Dermis microvascular lymphatic vessel endothelial cell (primary cell): ENCODE data around the gene DENND4C. TPM values are rescaled to one million over a fixed set of nuclear protein-coding genes. Genes with fewer than 3 reads are reported as not detected.
"Not testable (repeated sequence)": the region's sequence is repeated elsewhere in the genome, so short reads cannot be mapped to it uniquely, and the experiment has no call there.

ENCODE experiments used
- DNase-seq, 2 donors: peaks; one replicate each; pipeline versions ENCODE4 v3.0.0 to v3.0.0-alpha.2; 2010; ENCODE audit warnings: low read depth in 2 of 2
- total RNA-seq: library from RNA; depleted of rRNA; stranded (reverse); fragments of >200 nt; gene quantifications from 2 replicates; pipeline ENCODE4 v1.2.1, GENCODE V29; 2014

The DENND4C gene
- total RNA-seq, 1 donor from 2014 or later: 66.8 TPM

GRCh38 chr9:19266778-19267384 lies 36.4 kb downstream of the DENND4C start:
- DNase-seq: not testable (repeated sequence)

GRCh38 chr9:19269582-19269981 lies 39.1 kb downstream of the DENND4C start:
- peak in 1 of 2 donors; percentile 32 for DNase-seq

GRCh38 chr9:19270421-19270949 lies 40.0 kb downstream of the DENND4C start:
- DNase-seq: no peak

GRCh38 chr9:19271081-19271480 lies 40.6 kb downstream of the DENND4C start:
- no peak for DNase-seq

DNA sequence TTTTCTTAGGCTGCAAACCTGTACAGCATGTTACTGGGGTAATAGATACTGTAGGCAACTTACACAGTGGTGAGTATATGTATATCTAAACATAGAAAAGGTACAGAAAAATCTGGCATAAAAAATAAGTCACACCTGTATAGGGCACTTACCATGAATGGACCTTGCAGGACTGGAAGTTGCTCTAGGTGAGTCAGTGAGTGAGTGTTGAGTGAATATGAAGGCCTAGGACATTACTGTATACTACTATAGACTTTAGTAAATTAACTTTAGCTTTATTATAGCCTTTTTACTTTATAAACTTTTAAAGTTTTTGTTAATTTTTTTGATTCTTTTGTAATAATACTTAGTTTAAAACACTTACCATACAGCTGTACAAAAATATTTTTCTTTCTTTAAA lies 51.3 kb downstream of the DENND4C start:
- no peak for DNase-seq

DNA sequence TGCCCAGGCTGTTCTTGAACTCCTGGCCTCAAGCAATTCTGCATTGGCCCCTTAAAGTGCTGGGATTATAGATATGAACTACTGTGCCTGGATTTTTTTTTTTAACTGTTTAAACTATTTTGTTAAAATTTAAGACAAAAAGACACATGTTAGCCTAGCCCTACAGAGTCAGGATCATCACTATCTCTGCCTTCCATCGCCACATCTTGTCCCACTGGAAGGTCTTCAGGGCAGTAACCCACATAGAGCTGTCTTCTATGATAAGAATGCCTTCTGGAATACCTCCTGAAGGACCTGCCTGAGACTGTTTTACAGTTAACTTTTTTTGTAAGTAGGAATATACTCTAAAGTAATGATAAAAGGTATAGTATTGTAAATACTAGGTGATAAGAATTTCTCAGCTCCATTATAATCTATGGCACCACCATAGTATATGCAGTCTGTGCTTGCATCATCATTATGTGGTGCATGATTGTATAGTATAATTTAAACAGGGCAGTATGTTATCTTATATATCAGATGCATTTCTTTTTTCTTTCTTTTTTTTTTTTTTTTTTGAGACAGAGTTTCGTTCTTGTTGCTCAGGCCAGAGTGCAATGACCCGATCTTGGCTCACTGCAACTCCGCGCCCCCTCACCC lies 52.7 kb downstream of the DENND4C start:
- DNase-seq: no peak

GRCh38 chr9:19284729-19285128 lies 54.2 kb downstream of the DENND4C start:
- no peak for DNase-seq

- peak in 1 of 2 donors; percentile 36 for DNase-seq
Measured at GRCh38 chr9:19286634-19287188, 56.2 kb downstream of the DENND4C start.

DNA sequence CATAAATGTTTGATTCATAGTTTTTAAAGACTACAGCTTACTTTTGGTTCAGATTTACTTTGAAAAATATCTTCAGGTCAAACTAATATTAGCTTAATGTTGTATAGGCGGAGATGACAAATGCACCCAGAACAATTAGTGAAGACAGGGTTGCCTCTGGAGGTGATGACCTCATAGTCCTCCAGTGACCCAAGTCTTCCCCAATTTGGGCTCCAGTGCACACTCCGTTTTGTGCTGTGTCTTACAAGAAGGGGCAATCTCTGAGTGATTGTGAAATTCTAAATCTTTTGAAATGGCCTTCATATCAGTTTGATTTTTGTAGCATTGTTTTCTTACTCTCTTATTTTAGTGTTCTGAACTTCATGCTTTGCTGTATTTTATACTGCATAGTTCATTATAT lies 57.6 kb downstream of the DENND4C start:
- no peak for DNase-seq

DNA sequence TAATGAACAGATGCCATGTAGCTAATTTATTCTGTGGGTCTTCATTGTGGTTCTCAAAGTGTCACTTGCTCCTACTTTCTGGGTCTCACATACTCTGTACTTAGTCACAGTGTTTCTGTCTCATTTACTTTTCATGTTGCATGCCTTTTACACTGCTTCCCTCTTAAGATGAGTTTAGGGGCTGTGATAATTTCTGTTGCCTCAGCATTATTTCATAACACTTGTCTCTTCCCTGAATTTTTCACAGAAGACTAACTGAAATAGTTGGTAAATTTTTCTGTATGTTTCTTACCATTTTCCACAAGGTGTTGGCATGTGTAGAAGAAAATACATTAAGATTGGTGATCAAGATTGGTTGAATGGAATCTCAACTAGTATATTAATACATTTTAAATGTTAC lies 59.6 kb downstream of the DENND4C start:
- DNase-seq: no peak

DNA sequence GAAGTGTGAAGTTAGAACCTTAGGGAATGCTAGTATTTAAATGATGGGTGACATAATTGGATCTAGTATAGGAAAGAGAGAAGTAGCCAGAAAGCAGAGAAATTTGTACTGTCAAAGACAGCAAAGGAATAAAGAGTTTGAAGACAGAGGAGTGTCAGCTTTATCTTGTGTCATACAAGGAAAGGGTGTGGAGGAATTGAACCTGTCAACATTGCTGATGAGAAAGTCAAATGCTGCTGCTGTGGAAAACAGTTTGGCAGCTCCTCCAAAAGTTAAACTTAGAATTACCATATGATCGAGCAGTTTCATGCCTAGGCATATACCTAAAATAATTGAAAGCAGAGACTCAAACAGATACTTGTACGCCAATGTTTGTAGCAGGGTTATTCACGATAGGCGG lies 63.7 kb downstream of the DENND4C start:
- DNase-seq: no peak

DNA sequence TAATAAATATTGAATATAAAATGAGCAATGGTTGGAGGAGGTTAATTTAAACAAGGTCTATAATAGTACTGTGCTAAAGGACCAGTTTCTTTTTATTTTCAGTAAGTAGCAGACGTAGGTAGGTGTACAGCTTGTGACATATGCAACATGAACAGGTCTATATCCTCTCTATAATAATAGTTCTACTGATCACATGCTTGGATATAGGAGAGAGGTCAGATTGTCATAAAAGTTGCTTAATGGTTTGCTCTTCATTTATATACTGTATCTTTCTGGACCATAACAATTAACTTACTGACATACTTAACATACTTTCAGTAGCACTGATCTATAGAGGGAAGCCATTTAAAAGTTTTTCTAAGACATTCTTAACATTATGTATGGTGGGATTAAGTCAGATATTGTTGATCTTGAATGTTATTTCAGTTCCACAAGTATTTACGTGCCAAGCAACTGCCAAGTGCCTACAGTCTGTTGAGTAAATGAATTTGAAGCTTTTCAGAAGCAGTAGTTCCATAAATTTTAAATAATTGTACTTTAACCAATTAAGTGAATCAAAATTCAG lies 68.0 kb downstream of the DENND4C start:
- DNase-seq: no peak

DNA sequence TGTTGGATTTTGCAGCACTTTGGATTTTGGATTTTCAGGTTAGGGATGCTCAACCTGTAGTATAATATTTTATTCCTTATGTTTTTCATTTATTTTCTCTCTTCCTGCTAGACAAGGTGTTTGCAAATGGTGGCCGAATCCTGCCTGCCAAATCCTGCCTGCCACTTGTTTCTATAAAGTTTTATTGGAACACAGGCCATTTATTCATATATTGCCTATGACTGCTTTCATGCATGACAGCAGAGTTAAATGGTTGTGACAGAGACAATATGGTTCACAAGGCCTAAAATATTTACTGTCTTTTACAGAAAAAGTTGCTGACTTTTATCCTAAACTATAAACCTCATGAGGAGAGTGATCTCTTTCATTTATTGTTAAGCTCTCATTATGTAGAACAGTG lies 72.7 kb downstream of the DENND4C start:
- no peak for DNase-seq

DNA sequence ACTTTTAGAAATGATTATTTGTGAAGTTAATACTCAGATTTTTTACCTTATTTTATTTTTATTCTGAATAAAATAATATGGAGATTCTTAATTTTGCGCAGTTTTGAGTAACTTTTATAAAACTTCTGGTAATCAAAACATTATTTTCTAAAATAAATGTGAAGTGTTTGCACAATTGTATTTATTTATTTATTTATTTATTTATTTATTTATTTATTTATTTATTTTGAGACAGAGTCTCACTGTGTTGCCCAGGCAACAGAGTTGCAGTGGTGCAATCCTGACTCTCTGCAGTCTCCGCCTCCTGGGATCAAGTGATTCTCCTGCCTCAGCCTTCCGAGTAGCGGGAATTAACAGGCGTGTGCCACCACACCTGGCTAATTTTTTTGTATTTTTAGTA lies 76.1 kb downstream of the DENND4C start:
- no peak for DNase-seq

- no peak for DNase-seq
Measured at GRCh38 chr9:19310246-19310645, 79.8 kb downstream of the DENND4C start.

- no peak for DNase-seq
Measured at GRCh38 chr9:19313573-19313972, 83.1 kb downstream of the DENND4C start.

DNA sequence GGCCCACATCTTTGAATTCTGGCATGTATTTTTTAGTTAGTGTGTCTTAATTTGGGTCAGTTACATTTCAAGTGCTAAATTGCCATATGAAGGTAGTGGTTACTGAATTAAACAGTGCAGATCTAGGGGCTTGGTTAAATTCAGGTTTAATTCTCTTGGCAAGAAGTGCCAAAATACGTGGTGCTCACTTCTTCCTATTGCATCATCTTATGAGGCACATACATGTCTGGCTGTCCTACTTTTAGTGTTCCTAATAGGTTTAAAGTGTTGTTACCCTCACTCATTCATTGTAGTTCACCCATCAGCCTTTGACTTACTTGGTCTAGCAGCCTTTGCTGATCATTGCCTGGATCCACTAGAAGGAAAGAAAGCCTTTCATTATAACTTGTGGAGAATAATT lies 90.0 kb downstream of the DENND4C start:
- no peak for DNase-seq

DNA sequence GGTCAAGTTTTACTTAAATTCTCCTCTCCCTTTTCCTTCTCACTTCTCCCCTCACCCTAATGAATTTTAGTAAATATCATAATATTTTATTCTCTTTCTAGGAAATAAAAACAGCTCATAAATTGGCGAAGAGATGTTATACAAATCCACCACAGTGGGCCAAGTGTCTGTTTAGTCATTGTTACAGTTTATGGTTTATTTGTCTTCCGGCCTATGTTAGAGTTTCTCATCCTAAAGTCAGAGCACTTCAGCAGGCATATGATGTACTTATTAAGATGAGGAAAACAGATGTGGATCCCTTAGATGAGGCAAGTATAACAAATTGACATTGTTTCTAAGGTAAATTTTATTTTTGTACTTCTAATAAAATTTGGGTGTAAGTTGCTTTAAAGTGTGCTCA lies 101.4 kb downstream of the DENND4C start:
- DNase-seq: no peak

DNA sequence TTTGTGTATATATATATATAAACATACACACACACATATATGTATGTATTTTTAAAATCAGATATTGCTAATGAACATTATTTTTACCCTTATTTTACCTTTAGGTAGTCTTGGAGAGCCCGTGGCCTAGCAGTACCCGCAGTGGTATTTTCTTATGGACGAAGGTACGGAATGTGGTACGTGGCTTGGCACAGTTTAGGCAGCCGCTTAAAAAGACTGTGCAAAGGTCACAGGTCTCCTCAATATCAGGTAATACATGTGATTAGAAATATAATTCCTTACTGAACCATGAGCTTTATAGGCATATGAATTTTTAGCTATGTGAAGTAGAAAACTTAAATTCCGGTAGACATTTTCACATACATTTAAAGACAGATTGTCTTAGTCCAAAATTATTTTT lies 105.7 kb downstream of the DENND4C start:
- DNase-seq: no peak

GRCh38 chr9:19342947-19343346 lies 112.5 kb downstream of the DENND4C start:
- DNase-seq: peak; percentile 29 to 60

- DNase-seq: no peak
Measured at GRCh38 chr9:19358701-19359100, 128.2 kb downstream of the DENND4C start.

GRCh38 chr9:19369107-19369506 lies 138.6 kb downstream of the DENND4C start:
- DNase-seq: no peak

GRCh38 chr9:19371942-19372341 lies 141.4 kb downstream of the DENND4C start:
- DNase-seq: no peak
